Measurements from ENCODE around the gene SLC38A11.

Gene SLC38A11

GRCh38 chr2:164913640-164914350, 41.5 kb downstream of the SLC38A11 start:
- peak; percentile 51 for DNase-seq

GRCh38 chr2:164913011-164913410, 42.3 kb downstream of the SLC38A11 start:
- no peak for DNase-seq

GRCh38 chr2:164911832-164912231, 43.5 kb downstream of the SLC38A11 start:
- DNase-seq, result no peak

DNA sequence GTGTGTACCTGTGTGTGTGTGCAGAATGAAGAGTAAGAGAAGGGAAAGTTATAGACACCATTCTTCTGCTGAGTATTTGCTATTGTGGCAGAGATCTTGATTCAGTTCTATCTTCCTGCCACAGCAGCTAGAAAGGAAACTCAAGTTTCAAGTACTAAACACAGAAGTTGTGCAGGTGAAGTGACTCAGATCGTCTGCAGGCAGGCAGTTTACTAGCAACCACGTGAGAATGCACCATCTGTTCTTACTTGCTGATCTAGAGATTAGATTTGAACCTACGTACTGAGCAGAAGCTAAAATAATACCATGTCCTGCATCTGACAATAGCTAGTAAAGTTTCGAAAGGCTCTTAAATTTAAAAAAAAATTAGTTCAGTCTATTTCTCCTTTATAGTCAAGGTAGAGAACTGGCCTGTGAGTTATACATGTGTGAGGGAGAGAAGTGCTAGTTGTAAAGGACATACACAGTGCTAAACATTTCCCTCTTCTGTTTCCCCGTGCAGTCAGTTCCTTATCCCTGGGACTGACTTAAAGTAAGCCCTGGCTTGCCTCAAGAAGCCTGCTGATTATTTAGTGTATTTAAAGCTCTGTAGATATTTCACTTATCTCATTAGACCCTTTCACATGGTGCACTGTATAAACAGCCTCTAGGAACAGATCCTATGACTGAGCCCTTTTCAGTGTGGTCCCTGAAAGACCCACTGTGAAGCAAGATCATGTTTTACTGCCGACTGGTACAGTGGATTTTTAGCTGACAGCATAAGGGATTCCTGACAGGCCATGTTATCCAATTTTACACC, 45.0 kb downstream of the SLC38A11 start:
- peak; percentile 38 for DNase-seq

GRCh38 chr2:164906947-164907346, 48.4 kb downstream of the SLC38A11 start:
- no peak for DNase-seq

- no peak for DNase-seq
These were observed 50.0 kb downstream of the SLC38A11 start for GRCh38 chr2:164905307-164905706.

DNA sequence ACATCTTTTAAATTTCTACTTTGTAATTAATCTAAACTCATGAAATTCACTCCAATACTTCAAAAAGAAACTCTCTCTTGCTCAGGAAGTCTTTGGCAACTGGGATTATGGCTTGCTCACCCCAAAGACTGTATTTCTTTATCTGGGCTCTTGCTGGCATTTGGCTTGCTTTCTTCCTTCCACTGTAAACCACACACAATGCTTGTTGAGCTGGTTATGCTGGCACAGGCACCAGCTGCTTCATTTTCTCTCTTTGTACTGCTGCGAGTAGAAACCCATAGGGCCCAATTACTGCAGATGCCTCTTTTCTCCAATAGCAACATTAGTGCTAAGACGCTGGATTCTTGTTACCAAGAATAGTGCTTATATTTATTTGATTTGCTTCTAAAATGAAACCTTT, 51.4 kb downstream of the SLC38A11 start:
- DNase-seq, result peak; percentile 77

DNA sequence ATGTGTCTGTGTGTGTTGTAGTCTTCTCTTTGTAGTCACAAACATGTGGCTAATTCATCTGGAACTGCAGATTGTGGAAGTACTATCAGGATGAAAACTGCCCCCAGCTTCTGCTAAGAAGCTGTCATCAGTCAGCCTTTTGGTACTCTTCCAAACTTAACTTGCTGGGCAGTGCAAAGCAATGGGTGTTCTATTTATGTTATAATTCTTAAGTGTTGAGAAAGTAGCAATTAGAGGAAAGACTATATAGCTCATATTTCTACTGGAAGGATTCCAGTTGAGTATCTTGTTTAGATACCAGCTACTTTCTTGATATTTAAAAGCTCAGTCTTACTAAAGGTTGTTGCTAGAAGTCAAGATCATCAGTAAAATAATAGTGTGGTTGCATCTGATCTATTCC, 52.1 kb downstream of the SLC38A11 start:
- DNase-seq, result peak; percentile 77

DNA sequence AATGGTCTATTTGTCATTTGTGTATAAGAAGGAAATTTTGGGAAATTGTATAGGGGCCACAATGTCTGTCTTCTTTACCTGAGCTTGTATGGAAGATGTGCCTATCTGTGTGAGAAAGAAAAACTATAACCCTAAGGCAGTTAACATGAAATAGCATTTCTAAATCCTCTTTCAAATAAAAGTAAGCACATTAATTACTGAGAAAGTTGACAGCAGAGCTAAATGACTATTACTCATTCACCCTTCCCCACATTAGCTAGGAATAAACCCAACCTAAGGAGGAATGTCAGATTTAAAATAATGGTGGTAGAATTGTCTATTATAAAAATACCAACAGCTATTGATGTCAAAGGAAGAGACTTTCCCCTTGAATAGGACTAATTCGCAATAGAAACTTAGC, 56.2 kb downstream of the SLC38A11 start:
- peak; percentile 31 for DNase-seq

GRCh38 chr2:164898475-164898874, 56.9 kb downstream of the SLC38A11 start:
- peak; percentile 93 for DNase-seq

DNA sequence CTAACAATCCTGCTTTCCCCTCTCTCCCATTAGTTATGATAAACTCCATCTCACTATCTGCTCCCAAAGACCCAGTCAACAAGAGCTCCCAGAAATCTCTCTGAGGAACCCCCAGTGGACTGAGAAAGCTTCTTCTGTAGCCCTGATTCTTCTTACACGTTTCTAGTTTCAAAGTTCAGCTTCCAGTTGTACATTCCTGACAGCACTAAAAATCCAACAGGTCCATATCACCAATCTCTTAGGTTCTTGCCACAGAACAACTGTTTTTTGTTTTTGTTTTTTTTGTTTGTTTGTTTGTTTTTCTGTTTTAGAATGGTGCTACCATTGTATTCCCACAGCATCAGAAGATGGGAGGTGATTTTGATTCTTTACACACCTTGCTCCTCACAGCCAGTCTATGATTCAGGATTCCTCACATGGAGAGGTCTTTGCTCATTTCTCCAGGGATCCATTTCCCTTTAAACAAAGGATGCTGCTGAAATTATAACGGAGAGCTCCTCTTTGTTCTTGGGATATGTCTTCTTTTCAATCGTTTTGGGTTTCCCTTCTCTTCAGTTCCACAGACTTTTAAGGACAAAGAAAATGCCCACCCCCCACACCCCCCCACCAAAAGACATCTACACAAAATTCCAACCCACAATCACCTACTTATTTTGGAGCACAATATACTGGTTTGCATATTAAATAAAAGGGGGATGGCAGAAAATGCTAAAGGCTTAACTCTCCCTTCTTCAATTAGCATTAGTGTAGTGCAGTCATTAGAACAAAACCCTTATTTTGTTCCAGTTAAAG, 57.7 kb downstream of the SLC38A11 start:
- no peak for DNase-seq

GRCh38 chr2:164896634-164897355, 58.5 kb downstream of the SLC38A11 start:
- DNase-seq, result peak; percentile 79

DNA sequence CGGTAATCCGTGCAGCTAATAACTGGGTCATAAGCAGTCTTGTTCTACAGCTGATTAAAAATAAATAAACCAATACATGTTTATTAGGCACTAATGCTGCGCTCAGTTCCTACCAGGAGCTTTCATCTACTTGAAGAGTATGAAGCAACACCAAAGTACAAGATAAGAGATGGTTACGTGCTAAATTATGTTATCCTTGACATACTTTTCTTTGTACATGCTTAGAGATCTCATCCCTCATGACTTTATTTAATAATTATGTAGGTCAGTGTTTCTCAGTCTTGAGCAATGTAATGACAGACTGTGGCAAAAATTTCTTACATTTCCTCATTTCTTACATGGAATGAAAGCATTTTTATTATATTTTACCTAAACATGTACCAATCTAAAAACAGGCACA, 59.1 kb downstream of the SLC38A11 start:
- DNase-seq, result peak; percentile 80

- no peak for DNase-seq
These were observed 63.9 kb downstream of the SLC38A11 start for GRCh38 chr2:164891460-164891859.

DNA sequence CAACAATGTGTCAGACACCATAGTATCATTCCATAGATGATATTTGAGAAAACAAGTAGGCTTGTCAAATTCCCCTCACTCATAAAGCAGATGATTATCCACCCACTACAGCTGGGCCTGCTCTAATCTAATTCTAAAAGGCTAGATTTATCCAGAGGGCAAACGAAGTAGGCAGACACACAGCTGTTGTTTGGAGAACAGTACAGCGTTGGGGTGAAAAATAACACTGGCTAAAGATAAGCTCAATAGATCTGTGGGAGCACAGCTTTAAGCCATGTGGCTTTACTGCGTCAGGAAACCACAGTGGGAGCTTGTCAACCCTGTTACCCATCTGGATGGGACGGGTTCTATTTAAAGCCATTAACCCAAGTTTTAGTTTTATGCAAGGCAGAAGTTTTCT, 64.8 kb downstream of the SLC38A11 start:
- no peak for DNase-seq

DNA sequence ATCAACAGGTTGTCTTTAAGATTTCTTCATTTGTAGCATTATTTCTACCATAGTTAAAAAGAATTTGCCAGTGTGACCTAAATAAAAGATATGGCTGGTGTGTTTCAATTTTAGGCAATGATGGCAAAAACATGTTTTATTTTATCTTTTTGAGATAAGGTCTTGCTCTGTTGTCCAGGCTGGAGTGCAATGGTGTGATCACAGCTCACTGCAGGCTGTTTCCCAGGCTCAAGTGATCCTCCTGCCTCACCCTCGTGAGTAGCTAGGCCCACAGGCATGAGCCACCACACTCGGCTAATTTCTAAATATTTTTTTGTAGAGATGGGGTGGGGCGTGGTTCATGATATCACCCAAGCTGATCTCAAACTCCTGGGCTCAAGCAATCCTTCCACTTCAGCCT, 66.7 kb downstream of the SLC38A11 start:
- DNase-seq, result no peak

DNA sequence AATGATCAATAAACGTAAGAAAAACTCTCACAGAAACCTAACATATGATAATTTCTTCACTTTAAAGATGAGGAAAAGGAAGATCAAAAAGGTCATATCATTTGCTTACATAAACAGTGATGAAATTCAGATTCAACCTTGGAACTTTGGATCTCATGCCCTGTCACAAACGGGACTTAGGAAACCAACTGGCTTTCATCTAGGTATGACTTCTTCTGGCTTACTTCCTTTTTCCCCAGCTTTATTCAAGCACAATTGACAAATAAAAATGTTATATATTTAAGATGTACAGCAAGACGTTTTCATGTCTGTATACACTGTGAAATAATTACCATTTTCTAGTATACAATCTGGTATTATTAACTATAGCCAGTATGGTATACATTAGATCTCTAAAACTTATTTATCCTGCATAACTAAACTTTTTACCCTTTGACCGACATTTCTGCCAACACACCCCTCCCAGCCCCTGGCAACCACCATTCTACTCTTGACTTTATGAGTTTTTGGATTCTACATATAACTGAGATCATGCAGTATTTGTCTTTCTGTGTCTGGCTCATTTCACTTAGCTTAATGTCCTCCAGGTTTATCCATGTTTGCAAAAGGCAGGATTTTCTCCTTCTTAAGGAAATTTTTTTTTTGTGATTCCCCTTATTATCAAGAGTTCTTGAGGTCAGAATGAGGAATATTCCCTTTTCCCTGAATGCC, 67.7 kb downstream of the SLC38A11 start:
- DNase-seq, result no peak

DNA sequence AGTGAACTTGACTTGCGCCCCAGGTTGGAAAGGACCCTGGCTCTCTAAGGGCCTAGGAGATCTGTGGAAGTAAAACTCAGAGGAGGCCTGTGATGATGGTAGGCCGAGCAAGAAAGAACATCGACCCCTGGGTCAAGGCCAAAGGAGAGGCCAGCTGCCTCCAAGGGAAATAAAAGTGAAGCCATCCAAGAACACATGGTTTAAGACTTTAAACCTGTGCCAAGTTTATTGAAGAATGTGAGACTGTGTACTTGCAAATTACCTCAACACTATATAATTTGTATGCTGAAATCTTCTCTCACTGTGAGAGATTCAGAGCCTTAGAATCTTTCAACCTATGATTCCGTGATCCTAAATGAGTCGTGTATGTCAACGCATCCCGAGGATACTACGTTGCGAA, 73.0 kb downstream of the SLC38A11 start:
- DNase-seq, result no peak

DNA sequence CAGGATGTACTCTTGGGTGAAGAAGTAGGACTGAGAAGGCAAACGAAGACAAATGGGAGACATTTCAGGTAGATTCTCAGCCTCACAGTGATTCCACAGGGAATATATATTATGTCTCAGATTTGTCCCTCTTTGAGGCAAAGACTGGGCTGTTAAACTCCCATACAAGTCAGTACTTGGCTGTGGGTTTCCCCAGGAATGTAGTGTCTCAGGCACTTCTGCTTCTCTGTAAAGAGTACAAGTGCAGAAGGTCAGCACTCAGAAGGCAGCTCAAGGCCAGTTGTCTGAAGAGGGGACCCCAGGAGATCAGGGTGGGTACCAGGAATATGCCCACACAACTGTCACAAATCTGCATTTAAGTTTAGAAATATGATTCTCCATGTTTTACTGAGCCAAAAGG, 73.8 kb downstream of the SLC38A11 start:
- DNase-seq, result no peak

DNA sequence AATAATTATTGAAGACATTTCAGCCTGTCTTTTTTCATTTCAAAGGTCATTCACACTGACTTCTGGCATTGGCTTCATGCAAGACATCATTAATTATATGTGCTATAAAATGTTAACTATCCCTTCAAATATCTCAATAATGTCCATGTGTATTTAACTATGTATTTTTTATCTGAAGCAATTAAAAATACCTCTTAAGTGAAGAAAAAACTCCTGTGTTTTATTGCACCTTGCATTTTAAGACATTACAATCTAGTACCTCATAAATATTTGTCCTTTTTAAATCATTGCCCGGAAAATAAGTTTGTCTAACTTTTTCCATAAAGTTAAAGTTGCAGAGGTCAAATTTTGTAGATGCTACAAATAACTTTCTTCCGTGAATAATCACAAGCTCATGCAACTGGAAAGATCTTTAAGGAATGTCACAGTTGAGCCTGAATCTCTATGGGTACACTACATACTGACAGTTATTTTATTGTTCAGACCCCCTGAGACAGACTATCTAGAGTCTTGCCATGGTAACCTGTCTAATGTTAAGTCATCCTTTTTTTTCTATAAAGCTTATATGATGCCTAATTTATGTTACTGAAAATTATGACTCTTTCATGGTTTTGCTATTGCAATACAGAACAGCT, 75.3 kb downstream of the SLC38A11 start:
- no peak for DNase-seq

DNA sequence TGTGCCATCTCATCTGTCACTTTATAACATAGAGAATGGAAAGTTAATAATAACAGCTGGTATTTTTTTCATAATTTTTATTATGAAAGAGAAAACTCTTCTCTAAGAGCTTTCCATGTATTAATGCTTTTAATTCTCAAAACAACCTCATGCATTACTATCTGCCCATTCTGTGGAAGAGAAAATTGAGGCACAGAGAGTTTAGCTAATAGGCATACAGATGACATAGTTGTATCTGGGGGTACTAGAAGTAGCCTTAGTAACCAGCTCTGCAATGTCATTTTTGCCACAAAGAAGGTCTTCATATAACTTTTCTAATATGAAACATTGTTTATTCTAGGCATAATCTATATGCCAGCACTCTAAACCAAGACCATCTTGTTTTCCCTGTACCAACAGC, 77.4 kb downstream of the SLC38A11 start:
- no peak for DNase-seq

DNA sequence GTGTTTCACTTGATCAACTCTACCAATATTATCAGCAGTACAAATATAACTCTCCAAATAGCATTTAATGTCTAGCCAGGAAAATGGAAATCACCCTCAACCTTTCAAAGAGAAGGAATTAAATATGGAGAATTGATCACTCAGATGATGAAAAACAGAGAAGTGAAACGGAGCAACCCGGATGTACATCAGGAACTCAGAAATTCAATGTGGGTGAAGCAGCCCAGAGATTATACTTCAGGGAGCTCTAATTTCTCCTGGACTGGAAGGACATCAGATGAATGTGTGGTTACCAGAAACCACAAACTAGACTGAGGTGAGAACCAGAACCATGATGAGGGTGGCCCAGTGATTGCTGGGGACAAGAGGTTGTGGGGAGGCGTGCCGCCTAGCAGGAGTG, 78.2 kb downstream of the SLC38A11 start:
- no peak for DNase-seq

Data from NCI-H226 (cell line).